SIG-M5 (cell line): Measurements from ENCODE around the gene MAGI3.
"Not testable (repeated sequence)": the region's sequence is repeated elsewhere in the genome, so short reads cannot be mapped to it uniquely, and the experiment has no call there.

Experiments
- DNase-seq: peaks from one replicate; lab custom pipeline; 2025; lab: John Stamatoyannopoulos, UW

MAGI3 gene

DNA sequence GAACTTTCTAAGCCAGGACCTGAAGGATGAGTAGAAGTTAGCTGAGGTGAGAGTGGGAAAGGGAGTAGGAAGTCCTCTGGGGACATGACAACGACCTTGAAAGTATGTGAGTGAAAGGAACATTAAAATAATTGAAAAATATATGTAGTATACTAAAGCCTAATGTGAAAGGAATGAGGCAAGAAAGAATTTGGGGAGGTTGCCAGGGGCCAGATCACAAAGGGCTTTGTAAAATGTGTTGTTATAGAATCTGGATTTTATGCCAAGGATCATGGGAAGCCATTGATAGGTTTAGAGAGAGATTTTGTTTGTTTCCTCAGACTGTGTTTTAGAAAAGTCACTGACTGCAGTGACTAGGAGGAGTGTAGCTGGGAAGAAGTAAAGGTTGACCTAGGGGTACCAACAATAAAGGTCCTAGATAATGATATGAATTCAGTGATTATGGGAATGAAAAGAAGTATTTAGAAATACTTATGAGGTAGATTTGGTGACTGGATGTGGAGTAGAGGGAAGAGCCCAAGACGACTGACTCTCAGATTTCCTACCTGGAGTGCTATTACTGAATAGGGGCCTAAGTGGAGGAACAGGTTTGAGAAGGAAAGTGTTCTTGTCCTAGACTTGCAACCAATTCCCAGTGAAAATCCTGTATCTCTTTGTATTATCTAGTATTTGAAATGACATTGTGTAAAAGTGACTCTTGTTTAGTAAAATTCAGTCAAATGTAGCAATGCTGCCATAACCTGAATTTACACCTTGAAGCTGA lies 189.1 kb downstream of the MAGI3 start:
- no peak for DNase-seq

- DNase-seq: no peak
Observed at GRCh38 chr1:113581323-113581722, 191.0 kb downstream of the MAGI3 start.

GRCh38 chr1:113582084-113582483 lies 191.8 kb downstream of the MAGI3 start:
- no peak for DNase-seq

DNA sequence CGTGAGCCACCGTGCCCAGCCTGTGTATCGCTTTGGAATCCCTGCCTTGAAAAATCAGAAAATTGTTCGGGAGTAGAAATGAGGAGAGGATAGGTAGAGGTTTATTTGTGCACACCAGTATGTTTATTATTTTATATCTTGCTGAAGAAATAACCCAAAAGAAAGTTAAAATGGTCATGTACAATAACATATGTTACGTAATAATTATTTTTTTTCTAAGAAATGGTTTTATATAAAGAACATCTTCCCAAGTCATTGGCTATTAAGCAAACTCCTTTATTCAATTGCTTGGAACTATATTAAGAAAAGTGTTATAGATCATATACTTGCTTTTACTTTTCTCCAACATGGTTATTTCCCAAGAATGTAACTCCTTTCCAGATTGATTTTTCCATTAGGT lies 197.2 kb downstream of the MAGI3 start:
- DNase-seq: no peak

- DNase-seq: no peak
Observed at GRCh38 chr1:113592230-113592629, 201.9 kb downstream of the MAGI3 start.

GRCh38 chr1:113593550-113594297 lies 203.4 kb downstream of the MAGI3 start:
- DNase-seq: no peak

DNA sequence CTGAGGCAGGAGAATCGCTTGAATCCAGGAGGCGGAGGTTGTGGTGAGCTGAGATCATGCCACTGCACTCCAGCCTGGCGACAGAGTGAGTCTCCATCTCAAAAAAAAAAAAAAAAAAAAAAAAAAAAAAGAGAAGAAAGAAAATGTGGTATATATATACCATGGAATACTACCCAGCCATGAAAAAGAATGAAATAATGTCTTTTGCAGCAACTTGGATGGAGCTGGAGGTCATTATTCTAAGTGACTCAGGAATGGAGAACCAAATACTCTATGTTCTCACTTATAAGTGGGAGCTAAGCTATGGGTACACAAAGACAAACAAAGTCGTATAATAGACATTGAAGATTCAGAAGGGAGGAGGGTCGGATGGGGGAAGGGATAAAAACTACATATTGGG lies 214.2 kb downstream of the MAGI3 start:
- not testable (repeated sequence) for DNase-seq

GRCh38 chr1:113605146-113605545 lies 214.8 kb downstream of the MAGI3 start:
- no peak for DNase-seq

DNA sequence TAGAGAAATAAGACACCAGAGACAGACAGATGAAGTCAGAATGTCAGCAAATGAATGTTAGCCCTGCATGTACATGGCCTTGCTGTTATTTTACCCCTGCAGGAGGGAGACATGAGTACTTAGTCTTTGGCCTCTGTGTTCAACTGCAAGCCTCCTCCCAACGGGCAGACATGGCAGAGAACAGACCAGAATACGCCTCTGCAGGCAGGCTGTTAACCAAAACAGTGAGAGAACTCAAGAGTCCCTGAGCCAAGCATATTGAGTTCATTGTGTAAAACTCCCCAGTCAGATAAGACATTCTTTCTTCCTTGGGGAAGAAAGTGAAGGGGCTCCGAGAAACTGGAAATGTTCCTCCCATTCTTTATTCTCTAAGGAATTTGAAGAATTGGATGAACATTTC lies 218.1 kb downstream of the MAGI3 start:
- DNase-seq: no peak

DNA sequence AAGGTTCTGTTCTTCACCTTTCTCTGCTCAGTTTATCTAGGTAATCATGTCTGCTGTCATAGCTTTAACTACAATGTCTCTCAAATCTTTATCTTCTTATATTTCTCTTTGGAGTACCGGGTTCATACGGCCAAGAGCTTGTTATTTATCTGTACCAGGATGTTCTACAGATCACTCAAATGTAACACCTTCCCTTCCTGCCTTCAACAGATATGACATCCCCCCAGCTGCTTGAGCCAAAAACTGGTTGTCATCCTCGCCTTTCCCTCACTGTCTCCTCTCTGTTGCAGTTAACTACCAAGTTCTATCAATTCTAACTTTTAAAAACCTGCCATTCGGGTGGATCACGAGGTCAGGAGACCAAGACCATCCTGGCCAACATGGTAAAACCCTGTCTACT lies 220.1 kb downstream of the MAGI3 start:
- no peak for DNase-seq

DNA sequence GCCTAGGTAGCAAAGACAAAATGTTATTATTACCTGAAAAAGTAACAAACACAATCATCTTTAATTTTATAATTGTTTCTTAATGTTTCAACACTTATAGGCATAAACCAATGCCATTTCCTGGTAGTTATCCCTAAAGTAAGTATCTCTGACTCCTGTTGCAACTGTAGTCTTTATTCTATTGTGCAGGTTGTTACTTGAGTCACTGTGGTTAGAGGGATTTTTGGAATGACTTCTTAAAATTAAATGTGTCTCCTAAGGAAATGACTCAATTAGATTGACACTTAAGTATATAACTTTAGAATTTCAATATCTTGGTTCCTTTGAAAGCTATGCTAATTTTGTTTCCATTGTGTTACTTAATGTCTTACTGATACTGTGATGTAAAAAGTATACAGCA lies 225.1 kb downstream of the MAGI3 start:
- DNase-seq: no peak

DNA sequence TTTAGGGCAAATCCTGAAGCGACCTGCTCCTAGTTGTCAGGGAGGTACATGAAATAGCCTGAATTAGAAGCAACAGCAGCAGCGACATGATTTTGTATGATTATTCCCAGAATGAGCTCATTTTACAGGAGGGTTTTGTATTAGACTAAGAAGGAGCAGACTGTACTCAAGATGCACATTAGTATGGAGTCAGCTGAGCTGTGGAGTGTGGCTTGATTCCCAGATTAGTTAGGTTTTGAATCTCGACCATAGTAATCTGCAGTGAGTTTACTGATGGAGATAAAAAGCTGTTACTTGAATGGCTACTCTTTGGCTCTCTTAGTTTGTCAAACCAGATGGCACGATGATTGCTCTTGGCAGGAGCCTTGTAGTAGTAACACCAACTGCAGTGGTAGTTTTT lies 225.8 kb downstream of the MAGI3 start:
- DNase-seq: no peak

DNA sequence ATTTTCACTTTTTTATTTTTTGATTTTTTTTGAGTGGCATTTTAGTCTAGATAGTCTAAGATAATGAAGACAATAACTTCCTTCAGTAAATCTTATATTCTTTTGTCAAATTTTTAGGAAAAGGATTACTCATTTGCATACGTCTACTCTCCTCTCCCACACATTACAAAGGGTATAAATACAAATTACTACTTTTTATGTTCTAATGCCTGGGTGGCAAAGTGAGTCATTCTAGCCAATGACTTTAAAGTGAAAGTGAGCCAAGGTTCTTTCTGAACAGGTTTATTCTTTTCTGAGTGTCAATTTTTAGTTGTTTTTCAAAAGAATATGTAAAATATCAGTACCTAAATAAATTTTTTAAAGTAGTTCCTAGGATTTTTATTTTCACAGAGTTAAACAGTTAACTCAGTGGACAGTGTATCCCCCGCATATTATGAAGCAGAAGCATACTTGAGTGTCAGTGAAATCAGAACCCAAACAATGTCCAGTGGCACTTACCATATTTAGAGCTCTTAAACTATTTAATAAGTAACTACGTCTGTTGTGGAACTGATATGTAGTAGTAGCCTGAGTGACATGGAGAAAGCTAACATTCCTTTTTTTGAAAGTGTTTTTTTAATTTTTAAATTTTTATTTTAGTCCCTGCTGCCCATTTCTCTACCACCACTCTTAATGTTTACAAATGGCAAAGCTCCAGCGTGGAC lies 227.3 kb downstream of the MAGI3 start:
- no peak for DNase-seq

DNA sequence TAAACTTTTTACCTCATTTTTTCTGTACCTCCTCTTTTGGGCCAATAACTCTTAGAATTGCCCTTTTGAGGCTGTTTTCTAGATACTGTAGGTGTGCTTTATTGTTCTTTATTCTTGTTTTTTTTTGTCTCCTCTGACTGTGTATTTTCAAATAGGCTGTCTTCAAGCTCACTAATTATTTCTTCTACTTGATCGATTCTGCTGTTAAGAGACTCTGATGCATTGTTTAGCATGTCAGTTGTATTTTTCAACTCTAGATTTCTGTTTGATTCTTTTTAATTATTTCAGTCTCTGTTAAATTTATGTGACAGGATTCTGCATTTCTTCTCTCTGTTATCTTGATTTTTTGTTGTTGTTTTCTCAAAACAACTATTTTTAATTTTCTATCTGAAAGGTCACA lies 238.7 kb downstream of the MAGI3 start:
- DNase-seq: no peak

GRCh38 chr1:113630340-113631327 lies 240.3 kb downstream of the MAGI3 start:
- no peak for DNase-seq

DNA sequence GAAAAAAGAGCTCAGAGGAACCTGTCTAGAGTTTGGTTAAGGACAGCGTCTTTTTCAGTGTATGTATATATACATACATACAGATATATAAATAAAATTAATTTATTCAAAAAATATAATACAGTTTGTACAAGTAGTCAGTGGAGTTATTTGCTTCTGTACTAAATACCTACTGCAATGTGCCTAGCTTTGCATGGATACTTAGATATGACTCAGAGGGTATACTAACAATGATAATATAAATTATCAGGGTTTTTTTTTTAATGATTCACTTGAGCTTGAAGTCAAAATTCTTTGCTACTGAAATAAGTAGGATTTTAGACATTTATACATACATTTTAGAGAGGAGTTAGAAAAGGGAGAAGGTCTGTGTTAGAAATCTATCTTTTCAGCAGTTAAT lies 251.1 kb downstream of the MAGI3 start:
- DNase-seq: no peak

DNA sequence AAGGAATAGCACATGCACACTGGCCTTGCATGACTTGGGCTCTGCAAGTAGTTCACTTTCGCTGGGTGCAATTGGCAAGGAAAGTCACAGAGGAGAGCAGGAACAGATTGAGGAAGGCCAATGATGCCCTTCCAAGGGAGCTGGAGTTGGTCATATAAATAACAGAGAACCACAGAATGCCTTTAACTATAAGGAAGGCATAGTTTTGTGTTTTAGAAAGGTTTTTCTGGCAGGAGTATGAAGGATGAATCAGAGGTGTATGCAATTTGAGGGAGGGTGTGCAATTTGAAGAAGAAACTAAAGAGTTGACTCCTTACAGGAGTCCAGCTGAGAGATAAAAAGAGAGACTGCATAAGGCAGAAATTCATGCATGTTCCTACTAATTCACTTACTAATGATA lies 256.8 kb downstream of the MAGI3 start:
- DNase-seq: no peak

DNA sequence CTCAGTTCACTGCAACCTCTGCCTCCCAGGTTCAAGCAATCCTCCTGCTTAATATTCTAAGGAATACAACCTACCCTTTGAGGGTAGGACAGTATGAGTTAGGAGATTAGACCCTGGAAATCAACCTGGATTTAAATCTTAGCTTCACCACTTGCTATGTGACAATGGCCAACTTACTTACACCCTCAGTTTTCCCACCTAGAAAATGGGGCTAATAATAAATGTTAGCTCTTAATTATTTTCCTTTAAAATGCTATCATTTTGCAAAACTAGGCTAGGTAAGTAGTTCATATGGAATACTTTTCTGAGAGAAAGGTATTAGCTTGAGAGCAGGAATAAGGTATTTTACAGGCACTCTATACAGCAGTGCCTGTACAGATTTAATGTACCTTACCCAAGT lies 258.2 kb downstream of the MAGI3 start:
- no peak for DNase-seq

DNA sequence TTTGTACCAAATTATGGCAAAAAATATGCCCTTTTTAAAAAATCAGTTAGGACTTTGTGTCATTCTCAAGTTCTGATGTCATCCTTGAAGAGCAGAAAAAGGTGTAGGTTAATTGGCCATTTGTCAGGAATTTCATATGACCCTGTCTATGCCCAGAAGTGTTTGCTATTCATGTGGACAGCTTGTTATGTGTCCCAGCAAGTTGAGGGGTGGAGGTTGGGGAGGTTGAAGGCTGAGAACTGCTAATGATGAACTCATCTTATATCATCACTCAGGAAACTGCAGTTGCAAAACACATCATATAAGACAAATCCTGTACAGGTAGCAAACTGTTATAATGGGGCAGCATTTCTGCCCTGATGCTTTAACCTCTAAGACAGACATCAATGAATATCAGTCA lies 262.5 kb downstream of the MAGI3 start:
- DNase-seq: no peak

GRCh38 chr1:113653741-113654140 lies 263.4 kb downstream of the MAGI3 start:
- no peak for DNase-seq

GRCh38 chr1:113654883-113655282 lies 264.6 kb downstream of the MAGI3 start:
- no peak for DNase-seq

DNA sequence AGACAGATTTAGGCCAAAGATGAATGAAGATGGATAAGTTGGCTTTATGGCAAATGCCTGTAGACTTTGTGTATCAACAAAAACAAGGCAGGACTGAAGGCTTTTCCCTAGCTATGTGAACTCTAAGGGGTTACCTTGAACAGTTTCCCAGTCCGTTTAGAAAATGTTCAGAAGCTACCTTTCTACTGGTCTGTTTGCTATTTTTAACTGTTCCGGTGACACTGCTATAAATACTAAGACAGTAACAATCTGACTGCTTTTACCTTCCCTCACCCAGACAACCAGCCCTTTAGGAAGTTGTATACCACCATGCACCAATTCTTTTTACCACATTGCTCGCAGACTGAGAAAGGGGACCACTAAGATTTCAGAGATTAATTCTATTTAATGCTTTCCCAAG lies 266.8 kb downstream of the MAGI3 start:
- no peak for DNase-seq
